GM19397 (cell line): ENCODE data around the gene EDN2.

Experiments
- ATAC-seq: cut with Tn5 transposase; IDR thresholded peaks from one replicate; pipeline ENCODE4 v1.9.1; 2021; ENCODE audit warnings: mild to moderate bottlenecking, moderate library complexity; ENCODE audit not compliant: unreplicated experiment

The EDN2 gene

DNA sequence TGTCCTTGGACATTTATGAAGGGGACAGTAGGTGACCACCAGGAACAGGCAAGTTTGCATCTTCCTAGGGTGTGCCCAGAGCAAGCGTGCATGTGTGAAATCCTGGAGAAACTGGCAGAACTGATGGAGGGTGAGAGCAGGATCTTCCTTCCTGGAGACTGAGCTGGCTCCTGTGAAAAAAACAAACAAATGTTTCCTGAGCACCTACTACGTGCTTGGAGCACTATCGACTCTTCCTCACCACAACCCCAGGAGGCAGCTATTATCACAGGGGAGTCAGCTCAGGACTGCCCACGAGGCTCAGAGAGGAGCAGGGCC, 1.5 kb upstream of the EDN2 start:
- ATAC-seq, result no peak

DNA sequence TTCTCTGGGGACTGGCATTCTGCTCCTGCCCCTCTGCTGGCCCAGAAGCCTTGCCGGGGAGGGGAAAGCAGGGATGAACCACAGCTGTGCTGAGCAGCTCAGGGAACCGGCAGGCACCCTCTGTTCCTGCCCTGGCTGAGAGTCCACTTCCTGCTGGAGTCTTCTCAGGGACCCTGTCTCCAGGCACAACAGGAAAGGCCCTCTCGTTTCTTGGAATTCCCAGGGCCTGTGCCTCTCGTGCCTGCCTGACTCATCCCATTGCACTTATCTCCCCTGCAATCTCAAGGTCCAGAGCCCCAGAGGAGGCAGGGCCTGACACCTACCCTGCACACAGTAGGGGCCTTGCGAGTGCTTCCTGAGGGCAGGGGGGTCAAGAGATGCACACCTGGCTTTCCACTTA, 1.1 kb upstream of the EDN2 start:
- no peak for ATAC-seq

DNA sequence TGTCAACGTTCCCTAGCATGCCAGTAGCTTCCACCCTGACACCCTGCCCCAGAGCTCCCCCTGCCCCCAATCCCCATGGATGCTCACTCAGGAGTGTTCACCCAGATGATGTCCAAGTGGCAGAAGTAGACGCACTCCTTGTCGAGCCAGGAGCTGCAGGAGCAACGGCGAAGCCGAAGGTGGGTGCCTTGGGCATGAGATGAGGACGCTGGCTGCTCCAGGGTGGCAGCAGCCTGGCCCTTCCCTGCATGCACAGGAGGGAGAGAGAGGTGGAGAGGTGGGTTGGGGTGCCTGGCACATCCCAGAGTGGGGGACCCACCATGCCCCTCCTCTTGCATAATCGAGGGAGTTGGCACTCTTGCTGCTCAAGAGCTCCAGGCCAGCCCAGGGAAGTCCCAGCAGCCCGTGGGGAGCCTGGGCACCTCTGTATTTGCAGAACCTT, 502 bp downstream of the EDN2 start:
- no peak for ATAC-seq

DNA sequence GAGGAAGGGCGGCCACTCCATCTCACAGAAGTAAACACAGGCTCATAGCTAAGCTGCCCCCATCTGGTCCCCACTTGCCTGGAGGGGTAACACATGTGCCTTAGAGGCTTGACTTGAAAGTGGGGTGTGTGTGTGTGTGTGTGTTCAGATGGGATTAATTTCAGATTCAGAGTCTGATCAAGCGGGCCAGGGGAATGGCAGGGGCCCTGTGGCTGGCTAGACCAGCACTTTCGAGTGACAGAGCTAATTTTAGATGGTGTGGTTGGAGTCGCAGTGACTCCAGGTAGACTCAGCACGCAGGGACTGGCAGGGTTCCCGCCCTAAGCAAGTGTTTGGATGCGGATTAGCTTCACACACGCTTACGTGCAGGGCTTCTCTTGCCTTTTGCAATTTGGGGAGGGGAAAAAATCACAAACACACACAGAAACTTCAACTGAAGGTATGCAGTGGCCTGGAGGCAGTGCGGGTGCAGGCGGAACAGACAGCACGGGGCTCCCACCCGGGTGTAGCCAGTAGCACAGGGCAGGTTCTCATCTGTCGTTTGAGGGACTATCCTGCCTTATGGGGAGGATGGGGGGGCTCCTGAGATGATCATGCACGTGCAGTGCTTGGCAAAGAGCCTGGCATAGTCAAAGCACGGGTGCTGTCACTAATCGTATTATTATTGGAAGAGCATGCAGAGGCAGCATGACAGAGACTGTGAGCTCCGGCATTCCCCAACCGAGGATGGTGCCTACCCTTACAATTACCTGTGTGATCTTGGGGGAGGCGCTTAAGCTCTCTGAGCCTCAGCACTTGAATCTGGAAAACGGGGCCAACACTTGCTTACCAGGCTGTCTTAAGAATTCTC, 1.3 kb downstream of the EDN2 start:
- no peak for ATAC-seq

DNA sequence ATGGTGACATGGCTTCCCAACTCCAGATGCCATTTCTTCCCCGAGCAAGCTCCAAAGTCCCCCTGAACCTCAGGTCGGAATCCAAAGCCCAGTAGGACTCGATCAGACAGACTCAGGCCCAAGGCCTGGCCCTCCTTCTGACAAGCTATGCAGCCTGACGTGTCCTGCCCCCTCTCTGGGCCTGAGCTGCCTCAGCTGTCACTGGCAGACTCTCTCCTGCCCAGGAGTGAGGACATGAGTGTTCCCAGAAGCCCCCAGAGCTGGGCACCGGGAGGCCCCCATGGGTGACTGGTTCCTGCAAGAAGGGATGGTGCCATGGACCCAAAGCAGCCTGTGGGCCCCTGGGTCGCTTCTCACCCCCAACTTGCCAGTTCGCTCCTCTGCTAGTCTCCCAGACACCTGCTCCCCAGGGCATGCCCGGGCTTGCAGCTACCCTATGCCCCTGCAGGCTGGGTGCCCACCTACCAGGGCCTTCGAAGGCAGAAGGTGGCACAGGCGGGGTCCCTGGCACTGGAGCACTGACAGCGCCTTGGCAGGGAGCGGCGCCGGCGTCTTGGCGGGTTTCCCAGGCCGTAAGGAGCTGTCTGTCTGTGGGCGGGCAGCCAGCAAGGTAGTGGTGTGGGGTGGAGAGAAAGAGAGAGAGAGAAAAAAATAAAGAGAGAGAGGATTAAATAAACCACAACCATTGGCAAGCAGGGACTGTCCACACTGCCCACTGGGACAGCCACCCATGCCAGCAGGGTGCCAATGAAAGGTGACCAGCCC, 2.3 kb downstream of the EDN2 start:
- ATAC-seq, result no peak

DNA sequence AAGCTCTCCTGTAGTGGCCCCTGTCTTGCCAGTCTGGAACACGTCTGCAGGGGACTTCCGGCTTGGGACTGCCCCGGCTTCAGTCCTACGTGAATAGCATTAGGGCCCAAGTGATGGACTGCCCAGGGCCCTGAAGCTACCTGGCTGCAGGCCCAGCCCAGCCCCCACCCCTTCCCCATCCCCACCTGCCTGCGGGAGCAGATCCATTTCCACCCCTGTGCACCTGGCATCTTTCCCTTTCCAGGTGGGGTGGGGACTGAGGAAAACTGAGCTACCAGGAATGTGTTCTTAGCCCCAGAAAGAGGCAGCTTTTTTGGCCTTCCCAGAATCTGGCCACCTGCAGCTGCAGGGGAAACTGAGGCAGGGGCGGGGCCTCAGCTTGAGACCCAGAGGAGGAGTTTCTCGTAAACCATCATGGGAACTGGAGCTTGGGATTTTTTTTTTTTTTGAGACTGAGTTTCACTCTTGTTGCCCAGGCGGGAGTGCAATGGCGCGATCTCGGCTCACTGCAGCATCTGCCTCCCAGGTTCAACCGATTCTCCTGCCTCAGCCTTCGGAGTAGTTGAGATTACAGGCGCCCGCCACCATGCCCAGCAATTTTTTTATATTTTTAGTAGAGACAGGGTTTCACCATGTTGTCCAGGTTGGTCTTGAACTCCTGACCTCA, 3.2 kb downstream of the EDN2 start:
- ATAC-seq, result no peak

DNA sequence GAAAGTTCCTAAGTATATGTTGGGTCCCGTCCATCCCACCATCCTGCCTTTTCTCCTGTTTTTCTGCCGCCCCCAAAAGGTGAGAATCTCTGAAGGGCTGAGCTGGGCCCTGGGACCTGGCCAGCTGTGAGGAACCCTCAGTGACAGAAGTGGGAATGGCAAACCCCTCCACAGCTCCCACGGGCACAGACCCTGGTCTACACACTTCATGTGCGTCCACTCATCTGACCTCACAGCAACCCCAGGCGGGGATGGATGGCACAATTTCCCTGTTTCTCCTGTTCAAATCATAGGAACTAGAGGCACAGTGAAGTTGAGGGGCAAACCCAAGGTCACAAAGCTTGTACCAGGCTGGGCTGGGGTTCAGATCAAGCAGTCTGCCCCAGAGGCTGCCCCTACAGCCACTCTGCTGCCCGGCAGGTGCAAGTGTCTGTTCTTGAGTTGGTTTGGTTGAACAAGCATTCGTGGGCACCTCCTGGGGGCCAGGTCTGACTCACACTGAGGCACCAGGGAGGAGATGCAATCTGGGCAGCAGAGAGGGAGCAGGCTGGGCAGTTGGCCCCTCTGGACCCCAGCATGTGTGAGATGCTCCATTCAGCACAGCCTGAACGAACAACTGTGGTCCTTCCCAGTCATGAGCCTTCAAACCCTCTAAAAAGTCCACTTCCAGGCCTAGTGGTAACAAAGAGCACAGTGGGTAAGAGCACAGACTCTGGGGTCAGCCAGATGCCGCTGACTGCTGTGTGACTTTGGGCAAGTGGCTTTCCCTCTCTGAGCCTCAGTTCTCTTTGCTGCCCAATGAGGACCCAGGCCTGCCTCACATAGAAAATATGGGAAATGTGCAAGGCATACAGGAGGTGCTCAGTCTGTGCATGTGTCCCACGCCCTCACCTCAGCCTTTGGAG, 4.0 kb downstream of the EDN2 start:
- no peak for ATAC-seq

DNA sequence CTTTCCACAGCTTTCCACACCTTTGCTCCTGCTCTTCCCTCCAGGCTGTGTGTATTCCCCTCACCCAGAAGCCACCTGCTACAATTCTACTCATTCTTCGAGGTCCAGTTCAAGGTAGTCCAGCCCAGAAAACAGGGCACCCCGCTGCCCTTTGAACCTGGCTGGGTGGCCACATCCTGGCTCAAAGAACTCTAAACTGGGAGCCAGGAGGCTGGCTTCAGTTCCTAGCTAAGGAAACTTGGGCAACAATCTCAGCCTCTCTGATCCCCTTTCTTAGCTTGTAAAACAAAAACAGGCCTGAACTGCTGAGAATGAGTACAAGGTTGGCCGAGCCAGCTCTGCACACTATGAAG, 4.7 kb downstream of the EDN2 start:
- no peak for ATAC-seq

DNA sequence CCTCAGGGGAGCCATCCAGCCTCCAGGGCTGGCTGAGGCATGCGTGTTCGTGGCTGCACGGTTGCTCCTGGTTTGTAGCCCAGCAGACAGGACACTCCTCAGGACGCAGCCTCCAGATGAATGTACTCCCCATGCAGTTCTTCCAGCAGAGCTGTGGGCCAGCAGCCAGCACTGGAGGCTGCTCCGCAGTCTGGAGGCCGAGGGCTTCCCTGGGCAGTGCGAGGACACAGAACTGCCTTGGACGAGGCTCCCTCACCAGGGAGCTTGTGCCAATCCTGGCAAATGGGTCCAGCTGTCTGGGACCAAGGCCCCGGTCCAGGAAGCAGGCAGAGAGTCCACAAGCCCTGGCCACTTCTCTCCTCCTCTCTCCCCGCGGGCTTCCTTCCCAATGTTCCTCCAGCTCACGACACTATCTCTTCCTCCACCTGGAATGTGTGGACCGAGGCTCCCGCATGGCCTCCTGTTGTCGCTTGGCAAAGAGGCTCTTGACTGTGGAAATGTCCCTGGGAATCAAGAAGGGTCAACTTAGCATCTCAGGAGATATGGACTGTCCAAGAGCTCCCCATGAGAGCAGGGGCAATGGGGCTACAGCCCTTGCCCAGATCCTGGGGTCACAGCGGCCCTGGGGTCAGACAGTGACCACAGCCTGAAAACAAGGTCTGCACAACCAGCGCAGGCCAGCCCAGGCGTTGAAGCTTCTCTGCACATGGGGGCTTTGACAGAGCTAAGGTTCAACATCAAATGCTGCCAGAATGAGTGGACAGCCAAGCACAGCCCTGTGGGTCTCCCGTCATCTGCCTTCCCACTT, 5.3 kb downstream of the EDN2 start:
- ATAC-seq, result no peak

DNA sequence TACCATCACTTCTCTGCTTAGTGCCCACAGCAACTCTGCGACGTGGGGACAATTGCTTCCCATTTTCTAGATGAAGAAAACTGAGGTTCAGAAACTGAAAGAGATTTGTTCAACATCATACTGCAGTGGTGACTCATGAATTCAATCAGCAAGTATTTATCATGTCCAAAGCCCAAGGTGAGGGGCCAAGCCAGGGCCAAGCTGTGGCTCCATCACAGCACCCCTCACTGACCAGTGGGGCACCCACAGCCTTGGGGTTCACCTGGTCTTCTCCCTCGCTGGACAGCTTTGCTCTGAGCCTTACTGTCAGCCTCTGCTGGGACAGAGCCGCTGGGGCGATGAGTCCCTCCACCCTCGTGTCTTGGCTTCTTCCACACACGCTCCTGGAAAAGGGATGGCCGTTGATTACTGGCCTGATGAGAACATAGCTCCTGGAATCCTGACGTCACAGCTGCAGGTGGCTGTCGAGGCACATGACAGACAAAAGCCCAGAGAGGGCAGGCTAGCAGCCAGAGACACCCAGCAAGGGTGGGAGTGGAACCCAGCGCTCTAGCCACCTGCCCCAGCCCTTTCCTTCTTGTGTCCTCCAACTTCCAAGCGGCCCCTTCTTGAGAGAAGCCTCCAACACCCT, 6.2 kb downstream of the EDN2 start:
- ATAC-seq, result no peak

DNA sequence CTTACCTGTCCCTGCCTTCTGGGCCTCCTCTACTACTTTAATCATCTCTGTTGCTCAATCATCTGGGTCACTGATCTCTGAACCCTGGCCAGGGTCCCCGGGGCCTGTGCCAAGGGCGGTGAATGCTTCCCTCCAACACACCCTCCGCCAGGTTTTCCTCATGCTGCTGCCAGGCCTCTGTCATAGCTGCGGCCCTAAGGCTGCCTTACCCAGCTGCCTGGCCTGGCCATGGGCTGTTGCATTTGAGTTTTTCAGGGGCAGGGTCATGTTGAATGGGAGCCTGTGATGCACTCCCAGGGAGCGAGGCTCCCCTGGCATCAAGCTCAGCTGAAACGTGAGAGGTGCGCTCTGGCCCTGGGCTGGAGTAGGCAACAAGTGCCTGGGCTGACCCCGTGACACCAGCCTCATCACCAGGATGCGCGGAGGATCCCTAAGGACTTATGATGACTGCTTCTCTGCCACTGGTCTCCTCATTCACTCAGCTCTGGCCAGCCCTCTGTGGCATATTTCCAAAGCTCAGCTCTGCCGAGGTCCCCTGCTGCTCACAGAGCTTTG, 7.6 kb downstream of the EDN2 start:
- ATAC-seq, result no peak

DNA sequence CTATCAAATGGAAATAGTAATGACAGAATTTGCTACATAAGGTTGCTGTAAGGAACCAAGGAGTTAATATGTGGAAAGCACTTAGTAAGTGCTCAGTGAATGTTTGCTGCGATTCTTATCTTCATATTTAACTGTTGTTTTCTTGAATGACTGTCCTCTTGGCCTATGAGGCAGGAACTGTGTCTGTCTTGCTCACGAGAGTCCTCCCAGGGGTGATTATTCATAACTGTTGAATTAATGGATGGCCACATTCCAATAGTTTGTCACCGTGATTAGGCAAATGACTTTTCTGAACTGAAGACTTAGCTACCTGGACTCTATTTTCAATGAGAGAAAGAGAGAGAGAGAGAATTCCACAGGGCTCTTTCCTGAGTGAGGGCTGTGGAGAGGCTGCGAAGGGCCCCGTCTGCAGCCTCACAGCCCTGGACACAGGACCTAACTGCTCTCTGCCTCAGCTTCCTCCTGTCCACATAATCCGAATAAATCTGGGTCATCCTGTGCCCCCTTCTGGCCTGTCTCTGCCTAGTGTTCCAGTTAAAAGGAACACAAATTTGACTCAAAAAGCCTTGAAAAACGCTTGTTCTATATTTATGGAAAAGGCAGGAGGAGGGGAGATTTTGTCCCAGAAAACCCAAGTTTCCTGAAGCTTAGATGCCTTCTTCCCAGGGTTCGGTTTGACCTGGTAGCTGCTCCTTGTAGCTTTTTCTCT, 8.5 kb downstream of the EDN2 start:
- no peak for ATAC-seq

DNA sequence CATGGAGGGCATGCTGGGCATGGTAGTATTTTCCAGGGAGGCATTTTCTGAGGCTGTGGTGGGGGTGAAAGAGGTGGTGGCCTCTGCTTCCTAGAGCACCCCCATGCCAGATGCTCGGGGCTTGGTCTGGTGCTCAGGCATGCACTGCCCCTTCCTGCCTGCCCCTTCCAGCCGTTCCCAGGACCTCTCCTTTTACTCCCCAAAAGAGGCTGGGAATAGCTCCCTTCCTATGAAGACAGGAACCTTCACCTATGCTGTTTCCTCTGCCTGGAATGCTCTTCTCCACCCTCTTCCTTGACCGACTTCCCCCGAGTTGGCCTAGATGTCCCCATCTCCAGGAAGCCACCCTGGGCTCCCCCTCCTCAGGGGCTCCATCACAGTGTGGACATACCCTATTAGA, 9.1 kb downstream of the EDN2 start:
- no peak for ATAC-seq

DNA sequence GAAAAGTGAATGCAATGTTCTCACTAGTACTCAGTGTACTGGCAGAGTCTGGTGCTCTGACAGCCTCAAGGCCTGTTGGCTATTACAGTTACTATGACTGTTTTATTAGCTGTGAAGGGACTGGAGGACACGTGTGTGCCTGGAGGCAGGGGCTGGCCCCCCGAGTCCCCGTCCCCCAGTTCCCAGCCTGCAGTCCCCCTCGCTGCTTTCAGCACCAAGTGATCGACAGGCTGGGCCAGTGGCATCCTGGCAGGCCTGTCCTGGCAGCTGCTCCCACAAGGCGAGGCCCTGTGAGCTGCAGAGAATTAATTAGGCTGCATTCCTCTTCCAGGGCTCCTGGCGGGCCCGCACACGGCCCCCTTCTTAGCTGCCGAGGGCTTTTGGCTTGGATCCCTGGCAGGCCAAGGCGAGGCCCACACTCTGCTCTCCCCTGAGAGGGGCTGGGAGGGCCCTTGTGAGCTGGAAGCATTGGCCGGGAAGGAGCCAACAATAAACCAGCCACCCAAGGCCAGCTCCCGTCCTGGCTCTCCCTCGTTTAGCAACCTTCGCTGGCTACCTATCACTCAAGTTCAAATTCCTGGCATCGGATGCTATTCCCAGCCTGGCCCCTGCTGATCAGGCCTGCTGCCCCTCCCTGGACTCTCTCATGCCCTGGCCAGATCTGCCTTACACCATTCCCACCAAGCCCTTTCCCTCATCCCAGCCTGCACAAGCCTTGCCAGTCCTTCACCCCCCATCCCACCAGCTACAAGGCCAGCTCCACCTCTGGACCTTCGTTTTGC, 9.8 kb downstream of the EDN2 start:
- ATAC-seq, result no peak

DNA sequence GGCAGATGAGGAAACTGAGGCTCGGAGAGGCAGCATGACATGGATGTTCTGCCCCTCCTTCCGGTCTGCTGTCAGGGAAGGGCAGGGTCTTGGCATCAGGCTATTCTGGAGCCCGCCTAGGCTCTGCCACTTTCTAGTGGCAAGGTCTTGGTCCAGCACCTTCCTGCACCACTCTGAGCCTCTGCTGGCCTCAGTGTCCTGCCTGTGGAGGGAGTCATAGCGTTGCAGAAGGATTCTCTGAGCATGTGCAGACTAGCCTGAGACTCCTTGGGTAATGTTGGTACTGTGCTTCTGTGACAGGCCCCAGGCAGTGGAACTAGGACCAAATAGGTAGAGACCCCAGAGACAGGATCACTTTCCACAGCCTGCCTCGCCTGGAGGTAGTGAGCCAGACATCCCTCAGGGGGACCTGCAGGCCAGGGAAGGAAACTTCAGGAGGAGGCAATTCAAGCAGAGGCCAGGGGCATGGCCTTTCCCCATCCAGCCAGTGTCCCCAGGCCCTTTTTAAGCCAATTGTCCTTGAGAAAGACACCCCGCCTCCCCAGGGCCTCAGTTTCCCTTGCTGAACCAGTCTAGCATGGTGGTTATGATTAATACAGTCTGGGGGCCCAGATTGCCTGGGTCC, 10.6 kb downstream of the EDN2 start:
- ATAC-seq, result no peak

DNA sequence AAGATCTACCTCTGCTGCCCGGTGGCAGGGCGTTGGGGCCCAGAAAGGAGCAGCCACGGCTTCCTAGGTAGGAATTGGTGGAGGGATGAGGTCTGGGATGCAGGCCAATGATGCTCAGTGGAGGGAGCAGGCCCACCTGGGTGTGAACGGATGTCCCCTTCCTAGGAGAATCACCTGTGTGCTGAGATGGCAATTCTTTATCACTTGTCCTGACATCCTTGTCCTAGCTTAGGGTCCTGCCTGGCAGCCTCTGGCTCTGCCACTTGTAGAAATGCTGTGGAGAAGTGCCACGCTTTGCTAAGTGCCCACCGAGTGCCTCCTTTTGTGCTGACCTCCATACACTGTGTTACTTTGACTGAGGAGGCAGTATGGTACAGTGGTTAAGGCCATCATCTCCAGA, 12.8 kb downstream of the EDN2 start:
- ATAC-seq, result no peak

DNA sequence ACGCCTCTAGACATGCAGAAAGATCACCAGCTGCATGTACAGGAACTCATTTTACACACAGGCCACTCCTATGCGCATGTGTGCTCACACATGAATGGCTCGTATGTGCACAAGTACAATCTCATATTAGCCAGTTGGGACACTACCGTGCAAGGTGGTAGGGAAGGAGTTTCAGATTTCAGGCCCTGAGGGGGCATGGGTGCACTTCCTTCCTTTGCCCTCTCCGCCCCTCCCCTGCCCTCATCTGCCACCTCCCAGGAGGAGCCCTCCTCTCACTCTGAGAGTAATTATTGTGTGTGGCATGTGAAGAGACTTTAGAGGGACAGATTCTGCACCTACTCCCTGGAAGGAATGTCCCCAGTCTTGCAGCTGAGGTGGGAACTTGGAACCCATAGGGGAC, 14.8 kb downstream of the EDN2 start:
- no peak for ATAC-seq
